ENCODE measurements around the gene DOLK. TPM values are rescaled to one million over a fixed set of nuclear protein-coding genes. Genes with fewer than 3 reads are reported as not detected.

The DOLK gene
- total and polyA plus RNA-seq, 2 donors (not counting 1 experiment from before 2014, with no cell fraction given), result 3.0 to 12.2 TPM

- CTCF ChIA-PET, result no interaction called here
- no peaks in the 10 kb centered on the region for H3K4me1 ChIP-seq (ENCODE audit: control insufficient read depth in 2 of 2, insufficient read depth in 2 of 2, low read length in 2 of 2)
Observed at GRCh38 chr9:128910906-128911305, 36.5 kb downstream of the DOLK start.

GRCh38 chr9:128909859-128910258 lies 37.5 kb downstream of the DOLK start:
- H3K36me3 ChIP-seq (replicated peaks in 1 of 2; ENCODE audit: control extremely low read depth in 1 of 2, control insufficient read depth in 1 of 2, extremely low read depth in 1 of 2, insufficient read depth in 2 of 2, low read length in 1 of 2), result peaks cover 0 to 40% of the 10 kb centered on the region in 2 experiments
- WGBS (ENCODE audit: insufficient coverage), result 87% methylated on average over 4 of the region's 4 CpGs
- no peak overlapping the region for H3K27ac Mint-ChIP-seq

More at GRCh38 chr9:128910906-128911305, 36.5 kb downstream of the DOLK start:
- no peak for ATAC-seq (ENCODE audit: low read depth)
- intact Hi-C loops (cut with micrococcal nuclease), result no loop called here
- TF ChIP-seq EZH2 (IDR thresholded peaks at IDR 0.05; ENCODE audit: borderline replicate concordance, insufficient read depth, low read depth, low read length, poor library complexity, severe bottlenecking) (no peak), CTCF (IDR thresholded peaks at IDR 0.05) (no peak)
- no peak overlapping the region for H3K27ac Mint-ChIP-seq
- H3K9me3 Mint-ChIP-seq (ENCODE audit: insufficient read depth), result no peaks in the 10 kb centered on the region
- no peaks in the 10 kb centered on the region for H3K27me3 ChIP-seq (replicated peaks in 1 of 4; ENCODE audit: control extremely low read depth in 1 of 4, control insufficient read depth in 3 of 4, insufficient read depth in 4 of 4, low read length in 3 of 4)
- no peak overlapping the region for H3K4me2 ChIP-seq (replicated peaks; ENCODE audit: low read depth, low read length, poor library complexity, severe bottlenecking)
- no peak overlapping the region for H3K27ac ChIP-seq (ENCODE audit: low read length in 2 of 2)
- H3K36me3 ChIP-seq (replicated peaks in 1 of 2; ENCODE audit: control extremely low read depth in 1 of 2, control insufficient read depth in 1 of 2, extremely low read depth in 1 of 2, insufficient read depth in 2 of 2, low read length in 1 of 2), result peaks cover 0 to 40% of the 10 kb centered on the region in 2 experiments
- peaks cover 5% of the 10 kb centered on the region for H3K4me1 Mint-ChIP-seq
- DNase-seq, result no peak
- WGBS (ENCODE audit: insufficient coverage), result 91% methylated on average over 6 of the region's 6 CpGs
- no peaks in the 10 kb centered on the region for H3K27me3 Mint-ChIP-seq
- H2AFZ ChIP-seq (ENCODE audit: insufficient read depth, low read depth, low read length, poor library complexity, severe bottlenecking), result no peak overlapping the region
- H3K4me3 Mint-ChIP-seq, result no peak overlapping the region
- no peak overlapping the region for H3K9ac ChIP-seq (ENCODE audit: low read length)
- H3K79me2 ChIP-seq (ENCODE audit: control insufficient read depth, insufficient read depth, low read length), result peaks cover 70% of the 10 kb centered on the region
- H3K9me3 ChIP-seq (ENCODE audit: control extremely low read depth in 1 of 3, control insufficient read depth in 2 of 3, insufficient read depth in 1 of 3, low read length in 2 of 3), result no peaks in the 10 kb centered on the region
- H3K4me3 ChIP-seq (ENCODE audit: control extremely low read depth in 1 of 5, extremely low read depth in 1 of 5, insufficient read depth in 1 of 5, low read depth in 2 of 5, low read length in 4 of 5), result no peak overlapping the region
- H4K20me1 ChIP-seq (ENCODE audit: control insufficient read depth, insufficient read depth, low read length, poor library complexity, severe bottlenecking), result peaks cover 31% of the 10 kb centered on the region
- POLR2A ChIA-PET, result interaction anchor here (0.6 kb wide), 1 partner anchor 19 kb away, joined by 4 read pairs; no protein-coding TSS in a partner anchor

More at GRCh38 chr9:128909859-128910258, 37.5 kb downstream of the DOLK start:
- H3K4me3 ChIP-seq (ENCODE audit: control extremely low read depth in 1 of 5, extremely low read depth in 1 of 5, insufficient read depth in 1 of 5, low read depth in 2 of 5, low read length in 4 of 5), result no peak overlapping the region
- no peaks in the 10 kb centered on the region for H3K27me3 Mint-ChIP-seq
- DNase-seq (no peak), ATAC-seq (ENCODE audit: low read depth) (no peak)
- peaks cover 70% of the 10 kb centered on the region for H3K79me2 ChIP-seq (ENCODE audit: control insufficient read depth, insufficient read depth, low read length)
- H3K9ac ChIP-seq (ENCODE audit: low read length), result no peak overlapping the region
- no peak for TF ChIP-seq CTCF (IDR thresholded peaks at IDR 0.05)
- TF ChIP-seq EZH2 (IDR thresholded peaks at IDR 0.05; ENCODE audit: borderline replicate concordance, insufficient read depth, low read depth, low read length, poor library complexity, severe bottlenecking), result no peak
- H3K4me3 Mint-ChIP-seq, result no peak overlapping the region
- ChIA-PET CTCF (no interaction called here), POLR2A (no interaction called here)
- H3K4me1 Mint-ChIP-seq, result peaks cover 5% of the 10 kb centered on the region
- no peaks in the 10 kb centered on the region for H3K27me3 ChIP-seq (replicated peaks in 1 of 4; ENCODE audit: control extremely low read depth in 1 of 4, control insufficient read depth in 3 of 4, insufficient read depth in 4 of 4, low read length in 3 of 4)
- H3K4me1 ChIP-seq (ENCODE audit: control insufficient read depth in 2 of 2, insufficient read depth in 2 of 2, low read length in 2 of 2), result no peaks in the 10 kb centered on the region
- no peaks in the 10 kb centered on the region for H3K9me3 Mint-ChIP-seq (ENCODE audit: insufficient read depth)
- no peak overlapping the region for H3K27ac ChIP-seq (ENCODE audit: low read length in 2 of 2)
- no peak overlapping the region for H3K4me2 ChIP-seq (replicated peaks; ENCODE audit: low read depth, low read length, poor library complexity, severe bottlenecking)
- H2AFZ ChIP-seq (ENCODE audit: insufficient read depth, low read depth, low read length, poor library complexity, severe bottlenecking), result no peak overlapping the region
- no peaks in the 10 kb centered on the region for H3K9me3 ChIP-seq (ENCODE audit: control extremely low read depth in 1 of 3, control insufficient read depth in 2 of 3, insufficient read depth in 1 of 3, low read length in 2 of 3)
- H4K20me1 ChIP-seq (ENCODE audit: control insufficient read depth, insufficient read depth, low read length, poor library complexity, severe bottlenecking), result peaks cover 31% of the 10 kb centered on the region
- intact Hi-C loops (cut with micrococcal nuclease), result no loop called here
